Astrocyte (in vitro differentiated cells and primary cell): ENCODE results near the gene TRPM3.

Experiments used
- EZH2 ChIP-seq: IDR thresholded peaks from 2 replicates; pipeline ENCODE4 v1.6.1; 2012; ENCODE audit warnings: mild to moderate bottlenecking, low read length, inconsistent platforms; ENCODE audit not compliant: insufficient read depth
- TF ChIP-seq, protein P1 (sequence below): IDR thresholded peaks from 2 replicates; pipeline ENCODE4 v1.5.1; 2011; ENCODE audit warnings: low read depth, mild to moderate bottlenecking, inconsistent platforms, low read length, moderate library complexity; ENCODE audit not compliant: insufficient read depth

DNA sequence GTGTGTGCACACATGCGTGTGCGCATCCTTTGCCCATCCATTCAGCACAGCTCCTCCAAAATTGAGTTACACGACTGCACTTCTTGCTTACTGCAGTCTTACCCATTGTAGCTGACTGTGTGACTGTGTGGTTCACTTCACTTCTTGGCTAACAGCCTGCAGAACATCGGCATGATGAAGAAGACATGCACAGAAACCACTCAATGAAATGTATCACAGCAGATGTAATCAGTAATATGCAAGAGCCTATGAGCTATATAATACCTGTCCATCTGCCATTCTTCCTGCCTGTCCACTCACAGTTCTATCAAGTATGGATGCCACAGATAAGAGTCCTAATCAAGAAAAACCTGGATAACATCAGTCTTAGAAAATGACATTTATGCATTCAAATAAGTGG lies 83.9 kb downstream of the TRPM3 start:
- TF ChIP-seq, protein P1, sequence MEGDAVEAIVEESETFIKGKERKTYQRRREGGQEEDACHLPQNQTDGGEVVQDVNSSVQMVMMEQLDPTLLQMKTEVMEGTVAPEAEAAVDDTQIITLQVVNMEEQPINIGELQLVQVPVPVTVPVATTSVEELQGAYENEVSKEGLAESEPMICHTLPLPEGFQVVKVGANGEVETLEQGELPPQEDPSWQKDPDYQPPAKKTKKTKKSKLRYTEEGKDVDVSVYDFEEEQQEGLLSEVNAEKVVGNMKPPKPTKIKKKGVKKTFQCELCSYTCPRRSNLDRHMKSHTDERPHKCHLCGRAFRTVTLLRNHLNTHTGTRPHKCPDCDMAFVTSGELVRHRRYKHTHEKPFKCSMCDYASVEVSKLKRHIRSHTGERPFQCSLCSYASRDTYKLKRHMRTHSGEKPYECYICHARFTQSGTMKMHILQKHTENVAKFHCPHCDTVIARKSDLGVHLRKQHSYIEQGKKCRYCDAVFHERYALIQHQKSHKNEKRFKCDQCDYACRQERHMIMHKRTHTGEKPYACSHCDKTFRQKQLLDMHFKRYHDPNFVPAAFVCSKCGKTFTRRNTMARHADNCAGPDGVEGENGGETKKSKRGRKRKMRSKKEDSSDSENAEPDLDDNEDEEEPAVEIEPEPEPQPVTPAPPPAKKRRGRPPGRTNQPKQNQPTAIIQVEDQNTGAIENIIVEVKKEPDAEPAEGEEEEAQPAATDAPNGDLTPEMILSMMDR: no peak
- TF ChIP-seq EZH2: no peak
